MM.1S (cell line): ENCODE results near the gene FBLN1.
"Not testable (repeated sequence)": the region's sequence is repeated elsewhere in the genome, so short reads cannot be mapped to it uniquely, and the experiment has no call there.

Experiments used
- DNase-seq: peaks from one replicate; pipeline ENCODE4 v3.0.0-alpha.2; 2015
- H2AFZ ChIP-seq: fragments of 300-600 bp; sonication (generic); 2 replicates; pipeline ENCODE4 v1.6.0; 2016; ENCODE audit warnings: antibody characterized with exemption, low read length
- H3F3A ChIP-seq: fragments of 300-600 bp; sonication (generic); 2 replicates; pipeline ENCODE4 v1.6.1; 2016; ENCODE audit warnings: mild to moderate bottlenecking, antibody characterized with exemption, low read length, moderate library complexity, mixed read lengths; ENCODE audit not compliant: insufficient read depth
- H3K27ac ChIP-seq: fragments of 300-600 bp; sonication (generic); 2 replicates; pipeline ENCODE4 v1.5.1; 2016; ENCODE audit warnings: mild to moderate bottlenecking, low read length
- H3K27me3 ChIP-seq: fragments of 300-600 bp; sonication (generic); replicated peaks from 2 replicates; pipeline ENCODE4 v1.6.0; 2016; ENCODE audit warnings: low read length; ENCODE audit not compliant: insufficient read depth
- H3K36me3 ChIP-seq: fragments of 300-600 bp; sonication (generic); replicated peaks from 2 replicates; pipeline ENCODE4 v1.6.1; 2016; ENCODE audit warnings: mild to moderate bottlenecking, low read length, mixed read lengths; ENCODE audit not compliant: insufficient read depth
- H3K4me1 ChIP-seq: fragments of 300-600 bp; sonication (generic); 2 replicates; pipeline ENCODE4 v1.6.1; 2016; ENCODE audit warnings: low read length, mixed read lengths
- H3K4me2 ChIP-seq: fragments of 300-600 bp; sonication (generic); 2 replicates; pipeline ENCODE4 v1.6.0; 2016; ENCODE audit warnings: low read depth, low read length
- H3K4me3 ChIP-seq: fragments of 300-600 bp; sonication (generic); 2 replicates; pipeline ENCODE4 v1.5.1; 2016; ENCODE audit warnings: low read length, mixed read lengths
- H3K79me2 ChIP-seq: fragments of 300-600 bp; sonication (generic); 2 replicates; pipeline ENCODE4 v1.6.1; 2016; ENCODE audit warnings: mixed run types, low read length, mixed read lengths
- H3K9ac ChIP-seq: fragments of 300-600 bp; sonication (generic); 2 replicates; pipeline ENCODE4 v1.6.1; 2016; ENCODE audit warnings: low read length, mixed read lengths
- H3K9me2 ChIP-seq: fragments of 300-600 bp; sonication (generic); replicated peaks from 2 replicates; pipeline ENCODE4 v1.6.1; 2016; ENCODE audit warnings: mild to moderate bottlenecking, low read length, mixed read lengths; ENCODE audit not compliant: insufficient read depth
- H3K9me3 ChIP-seq: fragments of 300-600 bp; sonication (generic); replicated peaks from 2 replicates; pipeline ENCODE4 v1.6.1; 2016; ENCODE audit warnings: mild to moderate bottlenecking, low read length, mixed read lengths; ENCODE audit not compliant: insufficient read depth
- H4K20me1 ChIP-seq: fragments of 300-600 bp; sonication (generic); 2 replicates; pipeline ENCODE4 v1.6.1; 2016; ENCODE audit warnings: mild to moderate bottlenecking, low read length, moderate library complexity, mixed read lengths; ENCODE audit not compliant: insufficient read depth
- CTCF ChIP-seq: fragments of 300-600 bp; sonication (generic); IDR thresholded peaks from 2 replicates; pipeline ENCODE4 v1.5.1; 2016; ENCODE audit warnings: antibody characterized with exemption, low read length, mixed read lengths
- EZH2 ChIP-seq: fragments of 300-600 bp; sonication (generic); optimal IDR thresholded peaks from 2 replicates; pipeline ENCODE3; 2017; ENCODE audit warnings: low read depth, mild to moderate bottlenecking, antibody characterized with exemption, low read length, mixed read lengths
- EZH2phosphoT487 ChIP-seq: fragments of 300-600 bp; sonication (generic); IDR thresholded peaks from 2 replicates; pipeline ENCODE4 v1.6.1; 2018; ENCODE audit warnings: antibody characterized with exemption, low read length

The FBLN1 gene

DNA sequence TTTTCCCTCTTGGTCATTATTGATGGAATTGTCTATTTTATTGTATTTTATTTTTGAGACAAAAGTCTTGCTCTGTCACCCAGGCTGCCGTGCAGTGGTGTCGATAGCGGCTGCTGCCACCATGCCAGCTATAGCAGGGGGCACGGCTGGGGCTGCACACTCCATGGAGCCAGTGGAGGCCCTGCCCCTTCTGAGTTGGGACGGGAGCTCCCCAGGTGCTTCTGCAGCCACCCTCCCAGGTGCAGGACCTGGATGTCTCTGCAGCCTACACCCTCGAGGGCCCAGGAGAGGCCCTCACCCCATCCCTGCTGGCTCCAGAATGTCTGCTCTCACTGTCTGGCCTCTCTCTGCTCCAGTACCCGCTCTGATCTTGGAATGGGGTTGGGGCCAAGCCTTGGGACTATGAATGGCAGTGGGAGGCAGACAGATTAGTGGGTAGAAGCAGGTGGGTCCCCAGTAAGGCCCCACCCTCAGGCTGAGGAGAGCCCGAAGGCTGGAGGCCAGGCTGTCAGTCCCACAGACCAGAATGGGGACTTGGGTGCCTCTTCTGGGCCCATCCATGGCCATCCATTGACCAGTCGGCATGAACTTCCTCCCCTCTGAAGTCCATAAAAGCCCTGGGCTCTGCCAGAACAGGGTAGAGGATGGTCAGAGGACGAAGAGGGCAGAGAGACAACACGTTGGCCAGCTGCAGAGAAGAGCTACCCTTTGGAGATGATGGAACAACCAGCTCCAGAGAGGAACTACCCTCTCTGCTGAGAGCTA, 119.3 kb downstream of the FBLN1 start:
- Histone ChIP-seq H4K20me1 (no peaks in the 10 kb centered on the region), H3K4me2 (no peak overlapping the region), H3K4me3 (no peak overlapping the region), H3K9me3 (no peaks in the 10 kb centered on the region), H3K9ac (no peak overlapping the region), H3K27ac (no peak overlapping the region), H3K9me2 (no peaks in the 10 kb centered on the region), H3K36me3 (no peaks in the 10 kb centered on the region), H3F3A (no peaks in the 10 kb centered on the region), H2AFZ (no peak overlapping the region), H3K27me3 (peaks cover 54% of the 10 kb centered on the region), H3K4me1 (no peaks in the 10 kb centered on the region), H3K79me2 (no peaks in the 10 kb centered on the region)
- no peak for TF ChIP-seq EZH2phosphoT487
- no peak for TF ChIP-seq CTCF
- TF ChIP-seq EZH2: no peak
- no peak for DNase-seq

DNA sequence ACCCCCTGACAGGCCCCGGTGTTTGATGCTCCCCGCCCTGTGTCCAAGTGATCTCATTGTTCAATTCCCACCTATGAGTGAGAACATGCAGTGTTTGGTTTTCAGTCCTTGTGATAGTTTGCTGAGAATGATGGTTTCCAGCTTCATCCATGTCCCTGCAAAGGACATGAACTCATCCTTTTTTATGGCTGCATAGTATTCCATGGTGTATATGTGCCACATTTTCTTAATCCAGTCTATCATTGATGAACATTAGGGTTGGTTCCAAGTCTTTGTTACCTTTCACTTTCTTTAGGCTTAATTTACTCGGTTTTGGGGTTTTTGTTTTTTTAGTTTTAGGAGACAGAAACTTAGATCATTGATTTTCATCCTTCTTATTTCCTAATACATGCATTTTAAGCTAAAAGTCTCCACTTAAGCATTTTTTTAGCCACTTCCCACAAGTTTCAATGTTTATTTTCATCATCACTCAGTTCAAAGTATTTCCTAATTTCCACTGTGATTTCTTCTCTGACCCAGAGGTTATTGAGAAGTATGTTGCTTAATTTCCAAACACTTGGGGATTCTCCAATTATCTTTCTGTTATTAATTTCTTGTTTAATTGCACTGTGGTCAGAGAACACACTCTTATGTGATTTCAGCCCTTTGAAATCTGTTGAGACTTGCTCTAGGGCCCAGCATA, 120.9 kb downstream of the FBLN1 start:
- H3K79me2 ChIP-seq, H3F3A ChIP-seq, H3K9ac ChIP-seq, H3K9me3 ChIP-seq, H3K4me3 ChIP-seq, DNase-seq, H3K4me1 ChIP-seq, H3K27ac ChIP-seq, H4K20me1 ChIP-seq, H3K36me3 ChIP-seq, H3K4me2 ChIP-seq, H2AFZ ChIP-seq, H3K9me2 ChIP-seq: not testable (repeated sequence)
- H3K27me3 ChIP-seq: peaks cover 60% of the 10 kb centered on the region

- Histone ChIP-seq H2AFZ (no peak overlapping the region), H3K4me2 (no peak overlapping the region)
Observed at GRCh38 chr22:45626198-45626651, 123.5 kb downstream of the FBLN1 start.

More at GRCh38 chr22:45626198-45626651, 123.5 kb downstream of the FBLN1 start:
- no peak overlapping the region for H3K4me3 ChIP-seq
- TF ChIP-seq EZH2 (no peak), CTCF (no peak), EZH2phosphoT487 (no peak)
- H3K9me2 ChIP-seq: no peaks in the 10 kb centered on the region
- H3K36me3 ChIP-seq: no peaks in the 10 kb centered on the region
- H3K9me3 ChIP-seq: no peaks in the 10 kb centered on the region
- H3F3A ChIP-seq: no peaks in the 10 kb centered on the region
- H3K27ac ChIP-seq: no peak overlapping the region
- no peak overlapping the region for H3K9ac ChIP-seq
- H4K20me1 ChIP-seq: no peaks in the 10 kb centered on the region
- no peak for DNase-seq
- H3K79me2 ChIP-seq: no peaks in the 10 kb centered on the region
- H3K27me3 ChIP-seq: peaks cover 71% of the 10 kb centered on the region
- H3K4me1 ChIP-seq: no peaks in the 10 kb centered on the region
